ENCODE measurements around the gene LAIR2. TPM values are rescaled to one million over a fixed set of nuclear protein-coding genes. Genes with fewer than 3 reads are reported as not detected.

LAIR2 gene
- total and polyA plus RNA-seq, 10 of the 15 experiments (the other 5 are each of a cell fraction or from before 2014, with no cell fraction given) = not detected

- ATAC-seq = peak; percentile 71
- TF ChIP-seq DPF2 (IDR thresholded peaks at IDR 0.05) = no peak
- peak; percentile 74 for TF ChIP-seq RUNX3 (IDR thresholded peaks at IDR 0.05; ENCODE audit: low read length)
- peak; percentile 68; the same call in 1 of the 2 replicates for TF ChIP-seq TCF12 (IDR thresholded peaks at IDR 0.05; ENCODE audit: low read depth, low read length)
- peak in 1 of 2 experiments; percentile 56; a peak in 1 of 4 replicates for TF ChIP-seq EP300 (IDR thresholded peaks at IDR 0.05; ENCODE audit: borderline replicate concordance in 1 of 2, control insufficient read depth in 1 of 2, low read depth in 2 of 2, low read length in 2 of 2)
- no peak for TF ChIP-seq MEF2A (IDR thresholded peaks at IDR 0.05; ENCODE audit: insufficient read depth, low read depth, low read length)
- TF ChIP-seq IRF4 (IDR thresholded peaks at IDR 0.05; ENCODE audit: low read depth, low read length) = peak; percentile 65; the same call in 1 of the 2 replicates
- TF ChIP-seq POU2F2 (IDR thresholded peaks at IDR 0.05; ENCODE audit: borderline replicate concordance, low read depth, low read length) = peak; percentile 74; the same call in 1 of the 3 replicates
- 0 out of 2 replicates have a peak, but pooled peaks have one; percentile 16 for TF ChIP-seq BCL11A (IDR thresholded peaks at IDR 0.05; ENCODE audit: low read depth, low read length)
- no peak for TF ChIP-seq STAT3 (IDR thresholded peaks at IDR 0.05; ENCODE audit: low read depth, low read length)
- TF ChIP-seq JUNB (IDR thresholded peaks at IDR 0.05) = peak; percentile 61
- TF ChIP-seq PKNOX1 (IDR thresholded peaks at IDR 0.05) = peak; percentile 40; the same call in 1 of the 2 replicates
- TF ChIP-seq BHLHE40 (IDR thresholded peaks at IDR 0.05; ENCODE audit: borderline replicate concordance in 1 of 2, low read depth in 2 of 2, low read length in 1 of 2) = peak; percentile 36 to 43; a peak in 1 of 4 replicates
- peak overlapping the region; percentile 27; the same call in 1 of the 2 replicates for H3K4me2 ChIP-seq (ENCODE audit: control insufficient read depth, insufficient read depth)
- ChIA-PET POLR2A (interaction anchor here (0.8 to 1.1 kb wide), 2 partner anchors 37 to 63 kb away, joined by 3 to 4 read pairs; no protein-coding TSS in a partner anchor), SMC1A (ENCODE audit: uncharacterized antibody, unreplicated experiment) (interaction anchor here (1.0 to 1.7 kb wide), 5 partner anchors 23 to 62 kb away, joined by 3 to 6 read pairs (median 3); no protein-coding TSS in a partner anchor), CTCF (interaction anchor here (1.0 to 2.0 kb wide), 4 partner anchors 10 to 77 kb away, joined by 3 to 5 read pairs (median 4); no protein-coding TSS in a partner anchor), RAD21 (ENCODE audit: unreplicated experiment) (interaction anchor here (1.2 kb wide), 1 partner anchor 38 kb away, joined by 3 read pairs; no protein-coding TSS in a partner anchor)
- no peaks in the 10 kb centered on the region for H3K9me3 ChIP-seq (replicated peaks; ENCODE audit: control insufficient read depth, insufficient read depth, low read length)
- H3K9ac ChIP-seq (ENCODE audit: control insufficient read depth, insufficient read depth, low read length) = no peak overlapping the region
- no TSS peak for BruUV-seq (replicated peaks)
- in situ Hi-C loops (cut with MboI) (no loop called here), intact Hi-C loops (cut with micrococcal nuclease; ENCODE audit: unreplicated experiment) (no loop called here)
- no peaks in the 10 kb centered on the region; a peak in 1 of 4 replicates for H3K27me3 ChIP-seq (replicated peaks in 1 of 2; ENCODE audit: control insufficient read depth in 2 of 2, insufficient read depth in 2 of 2, low read length in 1 of 2)
- no peak for FAIRE-seq
- no peaks in the 10 kb centered on the region for H3K36me3 ChIP-seq (ENCODE audit: control insufficient read depth in 2 of 2, insufficient read depth in 2 of 2, low read length in 1 of 2)
- H3K79me2 ChIP-seq (ENCODE audit: control insufficient read depth, insufficient read depth, low read length) = no peaks in the 10 kb centered on the region
- no peak overlapping the region for H3K4me3 ChIP-seq
- H2AFZ ChIP-seq (ENCODE audit: control insufficient read depth, low read depth, low read length) = no peak overlapping the region
- H4K20me1 ChIP-seq (ENCODE audit: control insufficient read depth, insufficient read depth) = no peaks in the 10 kb centered on the region
- 0% methylated on average over 1 of the region's 1 CpG for WGBS (ENCODE audit: insufficient coverage, insufficient replicate concordance, low lambda C conversion rate, missing lambda C conversion rate)
- no peak overlapping the region for H3K27ac ChIP-seq (ENCODE audit: control insufficient read depth, insufficient read depth)
- H3K4me1 ChIP-seq (ENCODE audit: control insufficient read depth, insufficient read depth, low read length) = peaks cover 21% of the 10 kb centered on the region
- no peak for DNase-seq (ENCODE audit: low read depth, low spot score)
These were observed 53.6 kb downstream of the LAIR2 start for GRCh38 chr19:54556194-54556593.
